ENCODE measurements around the gene CALHM4.
"Not testable (repeated sequence)": the region's sequence is repeated elsewhere in the genome, so short reads cannot be mapped to it uniquely, and the experiment has no call there.

CALHM4 gene

GRCh38 chr6:116579143-116579542, 25.6 kb downstream of the CALHM4 start:
- no peak for DNase-seq

DNA sequence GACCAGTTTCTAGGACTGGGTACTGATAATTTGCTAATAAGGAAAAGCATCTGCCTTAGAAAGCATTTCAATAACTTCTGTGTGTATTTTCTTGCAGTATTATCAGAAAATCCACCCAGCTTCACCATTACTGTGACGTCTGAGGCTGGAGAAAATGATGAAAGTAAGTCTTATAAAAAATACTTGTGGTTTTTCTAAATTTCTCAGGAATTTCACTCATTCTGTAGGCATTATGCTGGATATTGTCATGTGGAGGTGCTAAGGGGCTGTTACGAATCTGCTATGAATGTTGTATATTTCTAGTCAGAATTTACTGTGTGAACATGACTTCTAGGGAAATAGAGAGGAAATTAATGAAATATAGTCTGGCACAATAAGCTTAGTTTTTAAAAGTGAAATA, 26.6 kb downstream of the CALHM4 start:
- DNase-seq: no peak

GRCh38 chr6:116586276-116586675, 32.7 kb downstream of the CALHM4 start:
- no peak for DNase-seq

DNA sequence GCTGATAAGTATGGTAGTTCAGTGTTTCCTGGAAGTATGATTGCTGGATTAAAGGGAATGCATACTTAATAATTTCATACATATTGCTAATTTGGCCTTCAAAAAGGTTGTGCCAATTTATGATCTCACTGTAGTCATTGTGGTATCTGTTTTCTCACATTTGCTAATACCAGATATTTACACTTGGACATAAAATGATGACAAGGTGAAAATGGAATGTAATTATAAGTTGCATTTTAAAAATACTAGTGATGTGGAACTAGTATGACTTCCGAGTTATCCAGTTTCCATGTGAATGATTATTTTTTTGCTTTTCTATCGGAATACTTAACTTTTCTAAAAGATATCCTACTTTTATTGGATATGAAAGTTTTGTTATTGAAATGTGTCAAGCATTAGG, 33.2 kb downstream of the CALHM4 start:
- no peak for DNase-seq

DNA sequence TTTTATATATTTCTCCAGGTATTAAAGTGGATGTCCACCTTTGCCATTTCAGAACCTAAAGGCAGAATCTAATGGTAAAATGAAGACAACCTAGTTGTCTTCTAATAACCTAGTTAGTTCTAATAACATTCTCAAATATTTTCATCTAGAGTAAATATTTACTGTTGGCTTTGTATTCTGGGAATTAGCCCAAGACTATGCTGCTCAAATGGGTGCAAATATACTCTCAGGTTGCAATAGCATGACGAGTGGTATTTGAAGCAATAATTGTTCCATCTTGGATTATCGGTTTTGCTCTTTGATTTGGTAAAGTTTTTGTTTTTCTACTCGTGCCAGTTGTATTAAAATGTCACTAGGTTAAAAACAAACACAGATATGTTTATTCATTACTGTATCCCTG, 41.7 kb downstream of the CALHM4 start:
- DNase-seq: no peak

DNA sequence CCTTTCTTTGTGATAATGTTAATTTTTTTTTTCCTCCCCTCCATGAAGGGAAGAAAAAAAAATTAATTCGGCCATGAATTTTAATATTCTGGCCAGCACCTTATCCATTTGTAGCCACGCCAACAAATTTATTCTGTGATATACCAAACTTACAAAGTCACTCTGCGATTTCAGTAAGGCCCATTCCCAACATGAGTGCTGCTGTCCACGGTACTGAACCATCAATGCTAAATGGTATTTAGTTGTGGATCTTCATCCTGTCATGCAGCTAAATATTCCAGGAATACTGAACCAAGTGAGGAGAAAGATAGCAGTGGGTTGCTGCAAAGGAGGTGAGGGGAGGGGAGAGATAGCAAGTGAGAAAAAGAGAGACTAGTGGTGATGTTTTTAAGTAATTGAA, 43.3 kb downstream of the CALHM4 start:
- DNase-seq: no peak

- DNase-seq: not testable (repeated sequence)
Measured at GRCh38 chr6:116603916-116604315, 50.4 kb downstream of the CALHM4 start.

GRCh38 chr6:116604868-116605267, 51.3 kb downstream of the CALHM4 start:
- DNase-seq: not testable (repeated sequence)

DNA sequence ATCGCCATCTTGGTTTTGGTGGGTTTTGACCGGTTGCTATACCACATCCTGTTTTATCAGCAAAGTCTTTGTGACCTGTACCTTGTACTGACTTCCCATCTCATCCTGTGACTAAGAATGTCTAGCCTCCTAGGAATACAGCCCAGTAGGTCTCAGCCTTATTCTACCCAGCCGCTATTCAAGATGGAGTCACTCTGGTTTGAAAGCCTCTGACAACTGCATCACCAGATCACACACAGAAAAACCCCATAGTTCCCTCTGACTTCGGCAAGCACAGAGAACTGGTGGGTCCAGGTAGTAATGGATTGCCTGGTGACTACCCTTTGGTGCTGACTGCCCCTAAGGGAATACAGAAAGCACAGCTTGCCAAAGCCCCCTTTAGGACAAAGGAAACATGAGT, 52.4 kb downstream of the CALHM4 start:
- no peak for DNase-seq

All from activated CD4-positive, alpha-beta T cell treated with anti-CD3 and anti-CD28 coated beads for 4 hours (primary cell).